Caco-2 (cell line): ENCODE results near the gene EPHA4. TPM values are rescaled to one million over a fixed set of nuclear protein-coding genes. Genes with fewer than 3 reads are reported as not detected.

Experiments used
- BruUV-seq: library from RNA; stranded (reverse); fragments of 400-500 nt; replicated peaks from 2 replicates; lab custom pipeline; 2021; lab: Mats Ljungman, UMichigan
- CTCF ChIA-PET: fragments of 300-600 bp; sonication (Branson Sonifier 250); formaldehyde crosslinking; loops from one replicate; lab custom pipeline; 2022; ENCODE audit warnings: antibody characterized with exemption; lab: Charles Lee
- POLR2A ChIA-PET: fragments of 300-600 bp; sonication (Branson Sonifier 250); formaldehyde crosslinking; loops from one replicate; lab custom pipeline; 2022; ENCODE audit warnings: antibody characterized with exemption; lab: Charles Lee
- DNase-seq, 2 experiments: peaks; one replicate each; pipeline versions ENCODE4 v3.0.0 to v3.0.0-alpha.2; 2020 to 2022
- H3K27me3 ChIP-seq: replicated peaks from 2 replicates; pipeline ENCODE4 v1.6.0; 2011; ENCODE audit warnings: low read length; ENCODE audit not compliant: control insufficient read depth, insufficient read depth
- H3K36me3 ChIP-seq: 2 replicates; pipeline ENCODE4 v1.5.1; 2011; ENCODE audit warnings: low read length; ENCODE audit not compliant: control insufficient read depth, insufficient read depth
- H3K4me1 ChIP-seq: fragments of 250-450 bp; sonication (Bioruptor Pico); 2 replicates; pipeline ENCODE4 v1.5.1; 2020; ENCODE audit warnings: mild to moderate bottlenecking
- H3K4me3 ChIP-seq: 2 replicates; pipeline ENCODE4 v1.5.1; 2011; ENCODE audit warnings: low read depth, mild to moderate bottlenecking, control low read depth, low read length
- H3K9me3 ChIP-seq: fragments of 250-450 bp; sonication (Bioruptor Pico); 2 replicates; pipeline ENCODE4 v1.5.1; 2020; ENCODE audit warnings: mild to moderate bottlenecking, moderate library complexity
- H3K27ac Mint-ChIP-seq: one replicate; pipeline ENCODE4 v1.8.0; 2022; ENCODE audit warnings: mixed read lengths; ENCODE audit not compliant: unreplicated experiment
- H3K27me3 Mint-ChIP-seq: one replicate; pipeline ENCODE4 v1.8.0; 2022; ENCODE audit warnings: mixed read lengths; ENCODE audit not compliant: insufficient read depth, unreplicated experiment
- H3K36me3 Mint-ChIP-seq: one replicate; pipeline ENCODE4 v1.8.0; 2022; ENCODE audit warnings: mild to moderate bottlenecking, mixed read lengths; ENCODE audit not compliant: insufficient read depth, unreplicated experiment
- H3K4me1 Mint-ChIP-seq: one replicate; pipeline ENCODE4 v1.8.0; 2022; ENCODE audit warnings: low read depth, mixed read lengths; ENCODE audit not compliant: unreplicated experiment
- H3K4me3 Mint-ChIP-seq: one replicate; pipeline ENCODE4 v1.8.0; 2022; ENCODE audit warnings: mild to moderate bottlenecking, moderate library complexity, mixed read lengths; ENCODE audit not compliant: unreplicated experiment
- H3K9me3 Mint-ChIP-seq: one replicate; pipeline ENCODE4 v1.8.0; 2022; ENCODE audit warnings: mixed read lengths; ENCODE audit not compliant: unreplicated experiment
- CTCF ChIP-seq, 2 experiments: fragments of 200-600 bp in 1 of 2; IDR thresholded peaks; 1 replicate in 1 of 2; 2 replicates in 1 of 2; pipeline versions ENCODE4 v1.5.1 to v1.8.0; 2011 to 2022; ENCODE audit warnings: antibody characterized with exemption in 1 of 2, control low read depth in 1 of 2, inconsistent platforms in 1 of 2, low read depth in 1 of 2, low read length in 1 of 2, mild to moderate bottlenecking in 1 of 2, moderate library complexity in 1 of 2; ENCODE audit not compliant: insufficient read depth in 1 of 2, severe bottlenecking in 1 of 2, unreplicated experiment in 1 of 2
- intact Hi-C: fragments of 100-400 bp; cut with micrococcal nuclease; formaldehyde crosslinking; loops from one replicate; pipeline ENCODE4 v1.10.0; 2022; ENCODE audit not compliant: unreplicated experiment
- total RNA-seq: library from RNA; stranded (reverse); gene quantifications from 2 replicates; pipeline ENCODE4 v1.2.3, GENCODE V29; 2022

EPHA4 gene
- total RNA-seq, 1 experiment from 2014 or later = 95.5 TPM

GRCh38 chr2:221450280-221450679, 121.8 kb downstream of the EPHA4 start:
- intact Hi-C loops = loop anchor here (10.0 kb wide), 1 partner anchor 265 kb away; no protein-coding TSS in a partner anchor
- H3K4me1 ChIP-seq = peaks cover 21% of the 10 kb centered on the region
- Mint-ChIP-seq H3K36me3 (peaks cover 78% of the 10 kb centered on the region), H3K27ac (no peak overlapping the region), H3K4me3 (no peak overlapping the region), H3K4me1 (peaks cover 21% of the 10 kb centered on the region), H3K9me3 (no peaks in the 10 kb centered on the region), H3K27me3 (no peaks in the 10 kb centered on the region)
- no peaks in the 10 kb centered on the region for H3K9me3 ChIP-seq
- CTCF ChIA-PET = no interaction called here
- no peaks in the 10 kb centered on the region for H3K27me3 ChIP-seq
- TF ChIP-seq CTCF (IDR thresholded peaks at IDR 0.05; ENCODE audit: insufficient read depth in 1 of 2, low read depth in 1 of 2, low read length in 1 of 2, severe bottlenecking in 1 of 2, unreplicated experiment in 1 of 2) = no peak
- no TSS peak for BruUV-seq
- peaks cover under 1% of the 10 kb centered on the region for H3K36me3 ChIP-seq
- no peak for DNase-seq
- POLR2A ChIA-PET = no interaction called here
- H3K4me3 ChIP-seq = no peak overlapping the region

DNA sequence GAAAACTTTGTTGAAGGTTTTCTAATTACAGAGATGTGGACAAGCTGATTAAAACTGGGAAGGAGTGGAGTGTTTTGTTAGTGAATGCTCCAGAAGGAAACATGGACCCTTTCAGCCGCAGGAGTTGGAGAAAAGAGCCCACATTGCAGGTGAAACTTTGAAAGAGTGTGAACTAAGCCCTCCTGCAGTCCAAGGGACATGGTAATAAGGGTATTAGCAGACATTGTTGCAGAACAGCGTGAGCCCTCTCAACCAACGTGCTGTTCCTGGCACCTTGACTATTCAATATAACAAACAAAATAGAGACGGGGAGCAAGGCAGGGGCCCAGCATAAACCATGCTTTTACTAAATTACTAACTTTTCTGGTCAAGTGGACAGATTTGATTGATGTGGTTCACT, 122.7 kb downstream of the EPHA4 start:
- H3K9me3 Mint-ChIP-seq = no peaks in the 10 kb centered on the region
- TF ChIP-seq CTCF (IDR thresholded peaks at IDR 0.05; ENCODE audit: insufficient read depth in 1 of 2, low read depth in 1 of 2, low read length in 1 of 2, severe bottlenecking in 1 of 2, unreplicated experiment in 1 of 2) = no peak
- no TSS peak for BruUV-seq
- H3K4me3 Mint-ChIP-seq = no peak overlapping the region
- peaks cover 21% of the 10 kb centered on the region for H3K4me1 Mint-ChIP-seq
- Histone ChIP-seq H3K4me3 (no peak overlapping the region), H3K36me3 (no peaks in the 10 kb centered on the region; the same call in 1 of the 2 replicates), H3K9me3 (no peaks in the 10 kb centered on the region), H3K27me3 (no peaks in the 10 kb centered on the region), H3K4me1 (peaks cover 21% of the 10 kb centered on the region)
- peaks cover 77% of the 10 kb centered on the region for H3K36me3 Mint-ChIP-seq
- intact Hi-C loops = no loop called here
- no peak overlapping the region for H3K27ac Mint-ChIP-seq
- H3K27me3 Mint-ChIP-seq = no peaks in the 10 kb centered on the region
- no peak for DNase-seq
- CTCF ChIA-PET = no interaction called here
- POLR2A ChIA-PET = no interaction called here

DNA sequence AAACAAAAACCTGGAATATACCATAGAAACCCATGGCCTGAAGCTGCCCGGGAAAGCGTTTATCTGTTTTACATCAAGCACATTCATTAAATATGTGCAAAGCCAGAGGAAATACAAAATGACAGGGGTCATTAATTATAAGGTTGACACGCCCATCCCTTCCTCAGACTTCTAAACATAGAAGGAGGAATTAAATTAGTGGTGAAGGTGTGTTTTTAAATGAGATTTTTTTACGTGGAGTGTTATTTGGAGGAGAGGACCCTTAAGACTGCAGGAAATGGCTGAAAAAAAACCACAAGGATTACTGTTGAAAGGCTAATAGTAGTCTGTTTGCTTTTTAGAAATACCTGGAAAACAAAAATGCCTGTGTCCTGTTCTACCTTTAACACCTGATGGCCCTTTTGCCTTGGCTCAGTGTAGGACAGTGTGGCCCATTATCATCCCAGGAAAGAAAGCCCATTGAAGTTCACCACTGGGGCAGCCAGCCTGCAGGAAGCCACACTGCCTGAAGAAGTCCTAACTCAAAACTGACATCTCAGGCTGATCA, 123.2 kb downstream of the EPHA4 start:
- H3K36me3 Mint-ChIP-seq = peaks cover 78% of the 10 kb centered on the region
- no peak for DNase-seq
- no peak overlapping the region for H3K4me3 ChIP-seq
- no peaks in the 10 kb centered on the region; the same call in 1 of the 2 replicates for H3K36me3 ChIP-seq
- H3K9me3 ChIP-seq = no peaks in the 10 kb centered on the region
- ChIA-PET CTCF (no interaction called here), POLR2A (no interaction called here)
- no peak overlapping the region for H3K4me3 Mint-ChIP-seq
- peaks cover 21% of the 10 kb centered on the region for H3K4me1 Mint-ChIP-seq
- intact Hi-C loops = no loop called here
- no peaks in the 10 kb centered on the region for H3K27me3 Mint-ChIP-seq
- H3K4me1 ChIP-seq = peaks cover 21% of the 10 kb centered on the region
- H3K27ac Mint-ChIP-seq = no peak overlapping the region
- H3K9me3 Mint-ChIP-seq = no peaks in the 10 kb centered on the region
- no peaks in the 10 kb centered on the region for H3K27me3 ChIP-seq
- no peak for TF ChIP-seq CTCF (IDR thresholded peaks at IDR 0.05; ENCODE audit: insufficient read depth in 1 of 2, low read depth in 1 of 2, low read length in 1 of 2, severe bottlenecking in 1 of 2, unreplicated experiment in 1 of 2)
- BruUV-seq = no TSS peak
